ENCODE results near the gene GPR52.

GPR52 gene

GRCh38 chr1:174448974-174449373 is 1.2 kb downstream of the GPR52 start:
- TF ChIP-seq, protein P1, sequence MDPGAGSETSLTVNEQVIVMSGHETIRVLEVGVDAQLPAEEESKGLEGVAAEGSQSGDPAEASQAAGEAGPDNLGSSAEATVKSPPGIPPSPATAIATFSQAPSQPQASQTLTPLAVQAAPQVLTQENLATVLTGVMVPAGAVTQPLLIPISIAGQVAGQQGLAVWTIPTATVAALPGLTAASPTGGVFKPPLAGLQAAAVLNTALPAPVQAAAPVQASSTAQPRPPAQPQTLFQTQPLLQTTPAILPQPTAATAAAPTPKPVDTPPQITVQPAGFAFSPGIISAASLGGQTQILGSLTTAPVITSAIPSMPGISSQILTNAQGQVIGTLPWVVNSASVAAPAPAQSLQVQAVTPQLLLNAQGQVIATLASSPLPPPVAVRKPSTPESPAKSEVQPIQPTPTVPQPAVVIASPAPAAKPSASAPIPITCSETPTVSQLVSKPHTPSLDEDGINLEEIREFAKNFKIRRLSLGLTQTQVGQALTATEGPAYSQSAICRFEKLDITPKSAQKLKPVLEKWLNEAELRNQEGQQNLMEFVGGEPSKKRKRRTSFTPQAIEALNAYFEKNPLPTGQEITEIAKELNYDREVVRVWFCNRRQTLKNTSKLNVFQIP (CRISPR knock-in tag; IDR thresholded peaks at IDR 0.05; ENCODE audit: borderline replicate concordance, low read depth) = no peak
- TF ChIP-seq ZNF565 (CRISPR knock-in tag; conservative IDR thresholded peaks at IDR 0.05; ENCODE audit: low read depth) (no peak), ZFP30 (CRISPR knock-in tag; IDR thresholded peaks at IDR 0.05) (no peak), ARNTL (CRISPR knock-in tag; IDR thresholded peaks at IDR 0.05; ENCODE audit: borderline replicate concordance, low read depth) (no peak), ZC3H10 (CRISPR knock-in tag; IDR thresholded peaks at IDR 0.05) (no peak), PPARA (CRISPR knock-in tag; IDR thresholded peaks at IDR 0.05; ENCODE audit: borderline replicate concordance) (no peak)
- TF ChIP-seq, protein P2, sequence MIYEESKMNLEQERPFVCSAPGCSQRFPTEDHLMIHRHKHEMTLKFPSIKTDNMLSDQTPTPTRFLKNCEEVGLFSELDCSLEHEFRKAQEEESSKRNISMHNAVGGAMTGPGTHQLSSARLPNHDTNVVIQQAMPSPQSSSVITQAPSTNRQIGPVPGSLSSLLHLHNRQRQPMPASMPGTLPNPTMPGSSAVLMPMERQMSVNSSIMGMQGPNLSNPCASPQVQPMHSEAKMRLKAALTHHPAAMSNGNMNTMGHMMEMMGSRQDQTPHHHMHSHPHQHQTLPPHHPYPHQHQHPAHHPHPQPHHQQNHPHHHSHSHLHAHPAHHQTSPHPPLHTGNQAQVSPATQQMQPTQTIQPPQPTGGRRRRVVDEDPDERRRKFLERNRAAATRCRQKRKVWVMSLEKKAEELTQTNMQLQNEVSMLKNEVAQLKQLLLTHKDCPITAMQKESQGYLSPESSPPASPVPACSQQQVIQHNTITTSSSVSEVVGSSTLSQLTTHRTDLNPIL (CRISPR knock-in tag; IDR thresholded peaks at IDR 0.05; ENCODE audit: low read depth) = no peak
- ATAC-seq = peak; percentile 66

- ATAC-seq = no peak
- no peak for TF ChIP-seq SNAI2 (CRISPR knock-in tag; IDR thresholded peaks at IDR 0.05)
- no peak for TF ChIP-seq ZNF8 (CRISPR knock-in tag; IDR thresholded peaks at IDR 0.05)
- no peak for TF ChIP-seq PPARA (CRISPR knock-in tag; IDR thresholded peaks at IDR 0.05; ENCODE audit: borderline replicate concordance)
- TF ChIP-seq BACH2 (CRISPR knock-in tag; IDR thresholded peaks at IDR 0.05; ENCODE audit: borderline replicate concordance) = no peak
- TF ChIP-seq TOX (CRISPR knock-in tag; IDR thresholded peaks at IDR 0.05; ENCODE audit: borderline replicate concordance) = no peak
- TF ChIP-seq CSRNP3 (CRISPR knock-in tag; IDR thresholded peaks at IDR 0.05) = no peak
- TF ChIP-seq, protein P2 (CRISPR knock-in tag; IDR thresholded peaks at IDR 0.05; ENCODE audit: low read depth) = no peak
- TF ChIP-seq ISL1 (CRISPR knock-in tag; IDR thresholded peaks at IDR 0.05) = no peak
- TF ChIP-seq ARNTL (CRISPR knock-in tag; IDR thresholded peaks at IDR 0.05; ENCODE audit: borderline replicate concordance, low read depth) = no peak
- TF ChIP-seq PATZ1 (CRISPR knock-in tag; IDR thresholded peaks at IDR 0.05; ENCODE audit: borderline replicate concordance) = no peak
- TF ChIP-seq ESRRG (CRISPR knock-in tag; IDR thresholded peaks at IDR 0.05) = no peak
- TF ChIP-seq ZFP30 (CRISPR knock-in tag; IDR thresholded peaks at IDR 0.05) = no peak
- no peak for TF ChIP-seq RARB (CRISPR knock-in tag; IDR thresholded peaks at IDR 0.05)
- TF ChIP-seq OSR1 (CRISPR knock-in tag; IDR thresholded peaks at IDR 0.05) = no peak
- TF ChIP-seq ZC3H10 (CRISPR knock-in tag; IDR thresholded peaks at IDR 0.05) = no peak
- TF ChIP-seq TCF4 (CRISPR knock-in tag; IDR thresholded peaks at IDR 0.05; ENCODE audit: borderline replicate concordance) = no peak
- TF ChIP-seq, protein P1 (CRISPR knock-in tag; IDR thresholded peaks at IDR 0.05; ENCODE audit: borderline replicate concordance, low read depth) = no peak
- TF ChIP-seq, protein P3, sequence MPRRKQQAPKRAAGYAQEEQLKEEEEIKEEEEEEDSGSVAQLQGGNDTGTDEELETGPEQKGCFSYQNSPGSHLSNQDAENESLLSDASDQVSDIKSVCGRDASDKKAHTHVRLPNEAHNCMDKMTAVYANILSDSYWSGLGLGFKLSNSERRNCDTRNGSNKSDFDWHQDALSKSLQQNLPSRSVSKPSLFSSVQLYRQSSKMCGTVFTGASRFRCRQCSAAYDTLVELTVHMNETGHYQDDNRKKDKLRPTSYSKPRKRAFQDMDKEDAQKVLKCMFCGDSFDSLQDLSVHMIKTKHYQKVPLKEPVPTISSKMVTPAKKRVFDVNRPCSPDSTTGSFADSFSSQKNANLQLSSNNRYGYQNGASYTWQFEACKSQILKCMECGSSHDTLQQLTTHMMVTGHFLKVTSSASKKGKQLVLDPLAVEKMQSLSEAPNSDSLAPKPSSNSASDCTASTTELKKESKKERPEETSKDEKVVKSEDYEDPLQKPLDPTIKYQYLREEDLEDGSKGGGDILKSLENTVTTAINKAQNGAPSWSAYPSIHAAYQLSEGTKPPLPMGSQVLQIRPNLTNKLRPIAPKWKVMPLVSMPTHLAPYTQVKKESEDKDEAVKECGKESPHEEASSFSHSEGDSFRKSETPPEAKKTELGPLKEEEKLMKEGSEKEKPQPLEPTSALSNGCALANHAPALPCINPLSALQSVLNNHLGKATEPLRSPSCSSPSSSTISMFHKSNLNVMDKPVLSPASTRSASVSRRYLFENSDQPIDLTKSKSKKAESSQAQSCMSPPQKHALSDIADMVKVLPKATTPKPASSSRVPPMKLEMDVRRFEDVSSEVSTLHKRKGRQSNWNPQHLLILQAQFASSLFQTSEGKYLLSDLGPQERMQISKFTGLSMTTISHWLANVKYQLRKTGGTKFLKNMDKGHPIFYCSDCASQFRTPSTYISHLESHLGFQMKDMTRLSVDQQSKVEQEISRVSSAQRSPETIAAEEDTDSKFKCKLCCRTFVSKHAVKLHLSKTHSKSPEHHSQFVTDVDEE (CRISPR knock-in tag; IDR thresholded peaks at IDR 0.05) = no peak
- TF ChIP-seq GLIS3 (CRISPR knock-in tag; IDR thresholded peaks at IDR 0.05) = no peak
Measured at GRCh38 chr1:174451408-174451807, 3.6 kb downstream of the GPR52 start.
